NCI-H2196 (cell line): ENCODE results near the gene DIPK2B.

Experiments
- DNase-seq: peaks from one replicate; lab custom pipeline; 2025; ENCODE audit not compliant: unreplicated experiment; lab: John Stamatoyannopoulos, UW

The DIPK2B gene

GRCh38 chrX:45164021-45164621 lies 36.6 kb downstream of the DIPK2B start:
- no peak for DNase-seq

- no peak for DNase-seq
These were observed 43.0 kb downstream of the DIPK2B start for GRCh38 chrX:45157647-45158046.

- no peak for DNase-seq
These were observed 46.2 kb downstream of the DIPK2B start for GRCh38 chrX:45154462-45154861.

GRCh38 chrX:45154033-45154360 lies 46.7 kb downstream of the DIPK2B start:
- no peak for DNase-seq
